Measurements from ENCODE around the gene DDIAS.

- TF ChIP-seq, protein P1, sequence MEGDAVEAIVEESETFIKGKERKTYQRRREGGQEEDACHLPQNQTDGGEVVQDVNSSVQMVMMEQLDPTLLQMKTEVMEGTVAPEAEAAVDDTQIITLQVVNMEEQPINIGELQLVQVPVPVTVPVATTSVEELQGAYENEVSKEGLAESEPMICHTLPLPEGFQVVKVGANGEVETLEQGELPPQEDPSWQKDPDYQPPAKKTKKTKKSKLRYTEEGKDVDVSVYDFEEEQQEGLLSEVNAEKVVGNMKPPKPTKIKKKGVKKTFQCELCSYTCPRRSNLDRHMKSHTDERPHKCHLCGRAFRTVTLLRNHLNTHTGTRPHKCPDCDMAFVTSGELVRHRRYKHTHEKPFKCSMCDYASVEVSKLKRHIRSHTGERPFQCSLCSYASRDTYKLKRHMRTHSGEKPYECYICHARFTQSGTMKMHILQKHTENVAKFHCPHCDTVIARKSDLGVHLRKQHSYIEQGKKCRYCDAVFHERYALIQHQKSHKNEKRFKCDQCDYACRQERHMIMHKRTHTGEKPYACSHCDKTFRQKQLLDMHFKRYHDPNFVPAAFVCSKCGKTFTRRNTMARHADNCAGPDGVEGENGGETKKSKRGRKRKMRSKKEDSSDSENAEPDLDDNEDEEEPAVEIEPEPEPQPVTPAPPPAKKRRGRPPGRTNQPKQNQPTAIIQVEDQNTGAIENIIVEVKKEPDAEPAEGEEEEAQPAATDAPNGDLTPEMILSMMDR (IDR thresholded peaks at IDR 0.05), result no peak
- TF ChIP-seq POLR2A (IDR thresholded peaks at IDR 0.05) (no peak), EP300 (IDR thresholded peaks at IDR 0.05) (no peak)
These were observed 37.9 kb downstream of the DDIAS start for GRCh38 chr11:82939456-82939855.
